Testis (tissue), 2 donors: Measurements from ENCODE around the gene TMEM271.

Experiments
- POLR2A ChIP-seq: fragments of 450-650 bp; IDR thresholded peaks from one replicate; pipeline ENCODE4 v1.6.1; 2017; ENCODE audit warnings: antibody characterized with exemption, mild to moderate bottlenecking, moderate library complexity
- TF ChIP-seq, protein P1 (sequence below), 3 experiments: fragments of 450-650 bp in 2 of 3; fragments of 200-600 bp in 1 of 3; sonication (generic) in 1 of 3; IDR thresholded peaks; one replicate each; pipeline ENCODE4 v1.5.1; 2016 to 2019; ENCODE audit warnings: antibody characterized with exemption in 3 of 3, mild to moderate bottlenecking in 2 of 3, moderate library complexity in 1 of 3

GRCh38 chr4:622071-622995, 46.2 kb upstream of the TMEM271 start:
- TF ChIP-seq, protein P1, sequence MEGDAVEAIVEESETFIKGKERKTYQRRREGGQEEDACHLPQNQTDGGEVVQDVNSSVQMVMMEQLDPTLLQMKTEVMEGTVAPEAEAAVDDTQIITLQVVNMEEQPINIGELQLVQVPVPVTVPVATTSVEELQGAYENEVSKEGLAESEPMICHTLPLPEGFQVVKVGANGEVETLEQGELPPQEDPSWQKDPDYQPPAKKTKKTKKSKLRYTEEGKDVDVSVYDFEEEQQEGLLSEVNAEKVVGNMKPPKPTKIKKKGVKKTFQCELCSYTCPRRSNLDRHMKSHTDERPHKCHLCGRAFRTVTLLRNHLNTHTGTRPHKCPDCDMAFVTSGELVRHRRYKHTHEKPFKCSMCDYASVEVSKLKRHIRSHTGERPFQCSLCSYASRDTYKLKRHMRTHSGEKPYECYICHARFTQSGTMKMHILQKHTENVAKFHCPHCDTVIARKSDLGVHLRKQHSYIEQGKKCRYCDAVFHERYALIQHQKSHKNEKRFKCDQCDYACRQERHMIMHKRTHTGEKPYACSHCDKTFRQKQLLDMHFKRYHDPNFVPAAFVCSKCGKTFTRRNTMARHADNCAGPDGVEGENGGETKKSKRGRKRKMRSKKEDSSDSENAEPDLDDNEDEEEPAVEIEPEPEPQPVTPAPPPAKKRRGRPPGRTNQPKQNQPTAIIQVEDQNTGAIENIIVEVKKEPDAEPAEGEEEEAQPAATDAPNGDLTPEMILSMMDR (IDR thresholded peaks at IDR 0.05): no peak
- TF ChIP-seq POLR2A: no peak
